Measurements from ENCODE around the gene RHBG.

RHBG gene

GRCh38 chr1:156393095-156393494 lies 24.1 kb downstream of the RHBG start:
- H3K36me3 ChIP-seq (ENCODE audit: control insufficient read depth in 1 of 2, insufficient read depth in 2 of 2, low read depth in 1 of 2, low read length in 2 of 2) = no peaks in the 10 kb centered on the region
- H3K14ac ChIP-seq (ENCODE audit: low read length in 2 of 2) = no peak overlapping the region
- no peak overlapping the region for H3K18ac ChIP-seq (ENCODE audit: low read depth in 1 of 2, low read length in 2 of 2)
- H4K8ac ChIP-seq (ENCODE audit: low read length) = no peak overlapping the region
- H3K9me3 ChIP-seq (ENCODE audit: control insufficient read depth, low read length) = no peaks in the 10 kb centered on the region
- H2BK5ac ChIP-seq (ENCODE audit: low read depth, low read length, poor library complexity, severe bottlenecking) = no peak overlapping the region
- no peak overlapping the region for H3K4me3 ChIP-seq (ENCODE audit: insufficient read depth in 1 of 2, low read depth in 1 of 2, low read length in 2 of 2)
- H3K79me1 ChIP-seq (replicated peaks; ENCODE audit: low read length, poor library complexity, severe bottlenecking) = no peaks in the 10 kb centered on the region
- no peak overlapping the region for H2BK12ac ChIP-seq (ENCODE audit: low read length in 2 of 2)
- H3K27me3 ChIP-seq (ENCODE audit: control insufficient read depth in 1 of 2, insufficient read depth in 1 of 2, low read length in 2 of 2) = peaks cover 43 to 60% of the 10 kb centered on the region in 2 experiments
- no peak overlapping the region for H4K91ac ChIP-seq (ENCODE audit: low read length)
- no peak overlapping the region for H2AK5ac ChIP-seq (ENCODE audit: low read length, severe bottlenecking)
- no peak overlapping the region for H2AFZ ChIP-seq (ENCODE audit: low read depth, low read length)
- no peak overlapping the region for H3K23ac ChIP-seq (ENCODE audit: low read length in 2 of 2)
- no peak overlapping the region for H3K4ac ChIP-seq (ENCODE audit: low read depth in 1 of 2, low read length in 2 of 2)
- H2BK120ac ChIP-seq (ENCODE audit: low read depth, low read length) = no peak overlapping the region
- peaks cover 6% of the 10 kb centered on the region for H3K4me1 ChIP-seq (ENCODE audit: control insufficient read depth, insufficient read depth, low read depth, low read length)
- no peak for DNase-seq
- no peak overlapping the region for H3K9ac ChIP-seq (ENCODE audit: low read length)
- H2BK15ac ChIP-seq (ENCODE audit: low read depth, poor library complexity, severe bottlenecking) = no peak overlapping the region
- no peak overlapping the region for H3K4me2 ChIP-seq (ENCODE audit: low read length, poor library complexity, severe bottlenecking)
- no peak overlapping the region for H3K27ac ChIP-seq (ENCODE audit: low read length, poor library complexity, severe bottlenecking)

GRCh38 chr1:156394082-156394481 lies 25.1 kb downstream of the RHBG start:
- 94% methylated on average over 9 of the region's 9 CpGs for WGBS
- Histone ChIP-seq H3K79me1 (replicated peaks; ENCODE audit: low read length, poor library complexity, severe bottlenecking) (no peaks in the 10 kb centered on the region), H2AK5ac (ENCODE audit: low read length, severe bottlenecking) (no peak overlapping the region), H3K36me3 (ENCODE audit: control insufficient read depth in 1 of 2, insufficient read depth in 2 of 2, low read depth in 1 of 2, low read length in 2 of 2) (no peaks in the 10 kb centered on the region), H2BK12ac (ENCODE audit: low read length in 2 of 2) (no peak overlapping the region), H3K9ac (ENCODE audit: low read length) (no peak overlapping the region), H2AFZ (ENCODE audit: low read depth, low read length) (no peak overlapping the region), H3K27me3 (ENCODE audit: control insufficient read depth in 1 of 2, insufficient read depth in 1 of 2, low read length in 2 of 2) (peaks cover 34 to 54% of the 10 kb centered on the region in 2 experiments), H3K23ac (ENCODE audit: low read length in 2 of 2) (no peak overlapping the region), H3K18ac (ENCODE audit: low read depth in 1 of 2, low read length in 2 of 2) (no peak overlapping the region), H3K9me3 (ENCODE audit: control insufficient read depth, low read length) (no peaks in the 10 kb centered on the region), H3K4me1 (ENCODE audit: control insufficient read depth, insufficient read depth, low read depth, low read length) (no peaks in the 10 kb centered on the region), H2BK15ac (ENCODE audit: low read depth, poor library complexity, severe bottlenecking) (no peak overlapping the region), H3K4me2 (ENCODE audit: low read length, poor library complexity, severe bottlenecking) (no peak overlapping the region), H3K4ac (ENCODE audit: low read depth in 1 of 2, low read length in 2 of 2) (peak overlapping the region in 1 of 2 experiments; percentile 46), H4K8ac (ENCODE audit: low read length) (no peak overlapping the region), H4K91ac (ENCODE audit: low read length) (no peak overlapping the region), H3K4me3 (ENCODE audit: insufficient read depth in 1 of 2, low read depth in 1 of 2, low read length in 2 of 2) (no peak overlapping the region), H3K14ac (ENCODE audit: low read length in 2 of 2) (no peak overlapping the region), H3K27ac (ENCODE audit: low read length, poor library complexity, severe bottlenecking) (no peak overlapping the region), H2BK5ac (ENCODE audit: low read depth, low read length, poor library complexity, severe bottlenecking) (no peak overlapping the region), H2BK120ac (ENCODE audit: low read depth, low read length) (no peak overlapping the region)
- DNase-seq = no peak

- 91% methylated on average over 16 of the region's 16 CpGs for WGBS
- H2BK120ac ChIP-seq (ENCODE audit: low read depth, low read length) = no peak overlapping the region
- no peak overlapping the region for H3K18ac ChIP-seq (ENCODE audit: low read depth in 1 of 2, low read length in 2 of 2)
- H3K14ac ChIP-seq (ENCODE audit: low read length in 2 of 2) = no peak overlapping the region
- H4K91ac ChIP-seq (ENCODE audit: low read length) = no peak overlapping the region
- H4K8ac ChIP-seq (ENCODE audit: low read length) = no peak overlapping the region
- no peak overlapping the region for H3K9ac ChIP-seq (ENCODE audit: low read length)
- no peak overlapping the region for H2BK15ac ChIP-seq (ENCODE audit: low read depth, poor library complexity, severe bottlenecking)
- no peak overlapping the region for H3K4me3 ChIP-seq (ENCODE audit: insufficient read depth in 1 of 2, low read depth in 1 of 2, low read length in 2 of 2)
- no peak for DNase-seq
- no peaks in the 10 kb centered on the region for H3K9me3 ChIP-seq (ENCODE audit: control insufficient read depth, low read length)
- no peak overlapping the region for H3K27ac ChIP-seq (ENCODE audit: low read length, poor library complexity, severe bottlenecking)
- H3K27me3 ChIP-seq (ENCODE audit: control insufficient read depth in 1 of 2, insufficient read depth in 1 of 2, low read length in 2 of 2) = peaks cover 32 to 54% of the 10 kb centered on the region in 2 experiments
- H2AK5ac ChIP-seq (ENCODE audit: low read length, severe bottlenecking) = no peak overlapping the region
- no peak overlapping the region for H2BK12ac ChIP-seq (ENCODE audit: low read length in 2 of 2)
- H3K23ac ChIP-seq (ENCODE audit: low read length in 2 of 2) = no peak overlapping the region
- no peak overlapping the region for H3K4me2 ChIP-seq (ENCODE audit: low read length, poor library complexity, severe bottlenecking)
- no peaks in the 10 kb centered on the region for H3K4me1 ChIP-seq (ENCODE audit: control insufficient read depth, insufficient read depth, low read depth, low read length)
- no peak overlapping the region for H2AFZ ChIP-seq (ENCODE audit: low read depth, low read length)
- H3K79me1 ChIP-seq (replicated peaks; ENCODE audit: low read length, poor library complexity, severe bottlenecking) = no peaks in the 10 kb centered on the region
- no peak overlapping the region for H3K4ac ChIP-seq (ENCODE audit: low read depth in 1 of 2, low read length in 2 of 2)
- H2BK5ac ChIP-seq (ENCODE audit: low read depth, low read length, poor library complexity, severe bottlenecking) = no peak overlapping the region
- no peaks in the 10 kb centered on the region for H3K36me3 ChIP-seq (ENCODE audit: control insufficient read depth in 1 of 2, insufficient read depth in 2 of 2, low read depth in 1 of 2, low read length in 2 of 2)
Observed at GRCh38 chr1:156394835-156395461, 25.9 kb downstream of the RHBG start.

- Histone ChIP-seq H2AK5ac (ENCODE audit: low read length, severe bottlenecking) (no peak overlapping the region), H2BK12ac (ENCODE audit: low read length in 2 of 2) (no peak overlapping the region), H2BK120ac (ENCODE audit: low read depth, low read length) (no peak overlapping the region), H2BK15ac (ENCODE audit: low read depth, poor library complexity, severe bottlenecking) (no peak overlapping the region), H3K4me2 (ENCODE audit: low read length, poor library complexity, severe bottlenecking) (no peak overlapping the region), H3K9me3 (ENCODE audit: control insufficient read depth, low read length) (no peaks in the 10 kb centered on the region), H3K4me3 (ENCODE audit: insufficient read depth in 1 of 2, low read depth in 1 of 2, low read length in 2 of 2) (no peak overlapping the region), H3K23ac (ENCODE audit: low read length in 2 of 2) (no peak overlapping the region), H3K79me1 (replicated peaks; ENCODE audit: low read length, poor library complexity, severe bottlenecking) (no peaks in the 10 kb centered on the region), H3K27me3 (ENCODE audit: control insufficient read depth in 1 of 2, insufficient read depth in 1 of 2, low read length in 2 of 2) (peaks cover 45 to 59% of the 10 kb centered on the region in 2 experiments), H3K14ac (ENCODE audit: low read length in 2 of 2) (no peak overlapping the region), H4K8ac (ENCODE audit: low read length) (no peak overlapping the region), H3K27ac (ENCODE audit: low read length, poor library complexity, severe bottlenecking) (no peak overlapping the region), H3K18ac (ENCODE audit: low read depth in 1 of 2, low read length in 2 of 2) (no peak overlapping the region), H3K36me3 (ENCODE audit: control insufficient read depth in 1 of 2, insufficient read depth in 2 of 2, low read depth in 1 of 2, low read length in 2 of 2) (no peaks in the 10 kb centered on the region), H4K91ac (ENCODE audit: low read length) (no peak overlapping the region), H3K4me1 (ENCODE audit: control insufficient read depth, insufficient read depth, low read depth, low read length) (no peaks in the 10 kb centered on the region), H3K4ac (ENCODE audit: low read depth in 1 of 2, low read length in 2 of 2) (no peak overlapping the region), H3K9ac (ENCODE audit: low read length) (no peak overlapping the region), H2BK5ac (ENCODE audit: low read depth, low read length, poor library complexity, severe bottlenecking) (no peak overlapping the region), H2AFZ (ENCODE audit: low read depth, low read length) (no peak overlapping the region)
- WGBS = 62% methylated on average over 10 of the region's 10 CpGs
- no peak for DNase-seq
Observed at GRCh38 chr1:156399355-156400125, 30.5 kb downstream of the RHBG start.
